GM23248 (cell line): ENCODE measurements around the gene PEX19. TPM values are rescaled to one million over a fixed set of nuclear protein-coding genes. Genes with fewer than 3 reads are reported as not detected.

Experiments
- DNase-seq: peaks from one replicate; pipeline ENCODE4 v3.0.0-alpha.2; 2015
- H2AFZ ChIP-seq: fragments of 200-600 bp; sonication (generic); 2 replicates; pipeline ENCODE4 v1.6.1; 2016; ENCODE audit warnings: antibody characterized with exemption
- H3F3A ChIP-seq: fragments of 200-600 bp; sonication (generic); 2 replicates; pipeline ENCODE4 v1.6.1; 2016; ENCODE audit warnings: mild to moderate bottlenecking, antibody characterized with exemption, mixed run types; ENCODE audit not compliant: insufficient read depth
- H3K27ac ChIP-seq: fragments of 200-600 bp; sonication (generic); 2 replicates; pipeline ENCODE4 v1.5.1; 2016; ENCODE audit warnings: mild to moderate bottlenecking
- H3K27me3 ChIP-seq: fragments of 200-600 bp; sonication (generic); replicated peaks from 2 replicates; pipeline ENCODE4 v1.6.1; 2016; ENCODE audit warnings: mild to moderate bottlenecking; ENCODE audit not compliant: insufficient read depth
- H3K36me3 ChIP-seq: fragments of 200-600 bp; sonication (generic); 2 replicates; pipeline ENCODE4 v1.6.1; 2016; ENCODE audit warnings: low read depth, mild to moderate bottlenecking
- H3K4me1 ChIP-seq: fragments of 200-600 bp; sonication (generic); 2 replicates; pipeline ENCODE4 v1.6.1; 2016; ENCODE audit warnings: mild to moderate bottlenecking; ENCODE audit not compliant: insufficient read depth
- H3K4me2 ChIP-seq: fragments of 200-600 bp; sonication (generic); one replicate; pipeline ENCODE4 v1.6.1; 2016; ENCODE audit warnings: mild to moderate bottlenecking; ENCODE audit not compliant: unreplicated experiment
- H3K4me3 ChIP-seq: fragments of 200-600 bp; sonication (generic); 2 replicates; pipeline ENCODE4 v1.5.1; 2016; ENCODE audit warnings: mild to moderate bottlenecking
- H3K79me2 ChIP-seq: fragments of 200-600 bp; sonication (generic); 2 replicates; pipeline ENCODE4 v1.6.1; 2016; ENCODE audit warnings: mild to moderate bottlenecking; ENCODE audit not compliant: insufficient read depth
- H3K9ac ChIP-seq: fragments of 200-600 bp; sonication (generic); 2 replicates; pipeline ENCODE4 v1.6.1; 2016; ENCODE audit warnings: mild to moderate bottlenecking
- H3K9me2 ChIP-seq: fragments of 200-600 bp; sonication (generic); 2 replicates; pipeline ENCODE4 v1.6.1; 2016; ENCODE audit warnings: mixed run types, mild to moderate bottlenecking, moderate library complexity; ENCODE audit not compliant: insufficient read depth
- H3K9me3 ChIP-seq: fragments of 200-600 bp; sonication (generic); one replicate; pipeline ENCODE4 v1.6.1; 2017; ENCODE audit warnings: low read depth
- H4K20me1 ChIP-seq: fragments of 200-600 bp; sonication (generic); 2 replicates; pipeline ENCODE4 v1.6.0; 2016; ENCODE audit not compliant: insufficient read depth
- EZH2 ChIP-seq: fragments of 200-600 bp; sonication (generic); IDR thresholded peaks from 2 replicates; pipeline ENCODE4 v1.6.1; 2018; ENCODE audit warnings: antibody characterized with exemption, mild to moderate bottlenecking; ENCODE audit not compliant: insufficient read depth, poor library complexity, severe bottlenecking
- EZH2phosphoT487 ChIP-seq: fragments of 200-600 bp; sonication (generic); IDR thresholded peaks from 2 replicates; pipeline ENCODE4 v1.6.1; 2018; ENCODE audit warnings: antibody characterized with exemption, moderate library complexity, mild to moderate bottlenecking, low read depth; ENCODE audit not compliant: insufficient read depth
- WGBS, 2 experiments: methylation state at CpG; one replicate each; pipeline ENCODE4 v1.1.6; 2015 to 2017; ENCODE audit warnings: low lambda C conversion rate in 2 of 2, low coverage in 1 of 2; ENCODE audit errors: missing lambda C conversion rate in 2 of 2; 5-methylcytosine and 5-hydroxymethylcytosine counted together
- in situ Hi-C: fragments of 300-500 bp; cut with MboI; formaldehyde crosslinking; loops from 2 replicates; pipeline ENCODE4 v1.15.0; 2020
- polyA plus RNA-seq: library from polyadenylated mRNA; unstranded; fragments of >200 nt; fragmentation: Nextera tagmentation; extraction: Ambion mirVana; gene quantifications from 2 replicates; pipeline ENCODE4 v1.2.1, GENCODE V29; 2016
- total RNA-seq: library from RNA; depleted of rRNA; stranded (reverse); fragments of >200 nt; shearing (Covaris generic); gene quantifications from 2 replicates; pipeline ENCODE4 v1.2.3, GENCODE V29; 2014

The PEX19 gene
- total and polyA plus RNA-seq, 2 experiments from 2014 or later = 38.9 to 52.4 TPM

GRCh38 chr1:160239582-160240299 is 45.2 kb downstream of the PEX19 start:
- no peak for DNase-seq
- no peak overlapping the region for H3K4me2 ChIP-seq
- TF ChIP-seq EZH2 (no peak), EZH2phosphoT487 (no peak)
- no peaks in the 10 kb centered on the region for H3K4me1 ChIP-seq
- H4K20me1 ChIP-seq = no peaks in the 10 kb centered on the region
- no peak overlapping the region for H3K9ac ChIP-seq
- H3K9me2 ChIP-seq = no peaks in the 10 kb centered on the region
- H3K36me3 ChIP-seq = peaks cover 45% of the 10 kb centered on the region
- in situ Hi-C loops = no loop called here
- H3K4me3 ChIP-seq = no peak overlapping the region
- H2AFZ ChIP-seq = no peak overlapping the region
- H3F3A ChIP-seq = no peaks in the 10 kb centered on the region
- H3K27me3 ChIP-seq = no peaks in the 10 kb centered on the region
- no peaks in the 10 kb centered on the region for H3K9me3 ChIP-seq
- peaks cover 34% of the 10 kb centered on the region for H3K79me2 ChIP-seq
- no peak overlapping the region for H3K27ac ChIP-seq
- WGBS, 2 experiments = 92 to 94% methylated on average over 24 of the region's 24 CpGs

DNA sequence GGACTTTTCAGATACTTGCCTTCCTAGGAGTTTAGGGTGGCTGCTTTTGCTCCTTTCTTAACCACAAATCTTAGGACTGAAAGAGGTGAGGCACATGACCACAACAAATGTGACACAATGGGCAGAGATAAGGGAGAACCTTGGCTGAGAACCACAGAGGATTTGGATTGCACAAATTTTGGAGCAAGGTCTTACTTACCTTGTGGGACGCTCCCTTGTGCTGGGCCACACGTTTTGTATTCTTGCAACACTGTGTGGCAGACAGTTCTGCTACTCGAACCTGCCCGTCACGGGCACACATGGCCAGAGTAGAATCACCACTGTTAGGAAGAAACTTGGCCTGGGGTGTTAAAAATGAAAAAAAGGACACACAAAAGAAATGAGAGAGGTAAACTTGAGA is 46.5 kb downstream of the PEX19 start:
- no peak for DNase-seq
- Histone ChIP-seq H3K27ac (no peak overlapping the region), H3K4me1 (no peaks in the 10 kb centered on the region), H3K4me2 (no peak overlapping the region), H3F3A (no peaks in the 10 kb centered on the region), H3K4me3 (no peak overlapping the region), H3K36me3 (peaks cover 45% of the 10 kb centered on the region), H3K9me2 (no peaks in the 10 kb centered on the region), H3K79me2 (peaks cover 23% of the 10 kb centered on the region), H4K20me1 (no peaks in the 10 kb centered on the region), H2AFZ (no peak overlapping the region), H3K27me3 (no peaks in the 10 kb centered on the region), H3K9ac (no peak overlapping the region), H3K9me3 (no peaks in the 10 kb centered on the region)
- in situ Hi-C loops = no loop called here
- TF ChIP-seq EZH2 (no peak), EZH2phosphoT487 (no peak)
- 84 to 89% methylated on average over 5 of the region's 5 CpGs for WGBS, 2 experiments

- no peaks in the 10 kb centered on the region for H3K9me3 ChIP-seq
- no peaks in the 10 kb centered on the region for H4K20me1 ChIP-seq
- H3K27me3 ChIP-seq = no peaks in the 10 kb centered on the region
- H3K4me2 ChIP-seq = no peak overlapping the region
- peaks cover 46% of the 10 kb centered on the region for H3K36me3 ChIP-seq
- H3K4me1 ChIP-seq = no peaks in the 10 kb centered on the region
- WGBS, 2 experiments = 92 to 98% methylated on average over 2 of the region's 2 CpGs
- H3F3A ChIP-seq = no peaks in the 10 kb centered on the region
- TF ChIP-seq EZH2 = no peak
- no peak for TF ChIP-seq EZH2phosphoT487
- H2AFZ ChIP-seq = no peak overlapping the region
- no peaks in the 10 kb centered on the region for H3K9me2 ChIP-seq
- no peak for DNase-seq
- in situ Hi-C loops = no loop called here
- no peak overlapping the region for H3K27ac ChIP-seq
- H3K4me3 ChIP-seq = no peak overlapping the region
- H3K9ac ChIP-seq = no peak overlapping the region
- H3K79me2 ChIP-seq = peaks cover 17% of the 10 kb centered on the region
Observed at GRCh38 chr1:160237558-160237957, 47.4 kb downstream of the PEX19 start.

DNA sequence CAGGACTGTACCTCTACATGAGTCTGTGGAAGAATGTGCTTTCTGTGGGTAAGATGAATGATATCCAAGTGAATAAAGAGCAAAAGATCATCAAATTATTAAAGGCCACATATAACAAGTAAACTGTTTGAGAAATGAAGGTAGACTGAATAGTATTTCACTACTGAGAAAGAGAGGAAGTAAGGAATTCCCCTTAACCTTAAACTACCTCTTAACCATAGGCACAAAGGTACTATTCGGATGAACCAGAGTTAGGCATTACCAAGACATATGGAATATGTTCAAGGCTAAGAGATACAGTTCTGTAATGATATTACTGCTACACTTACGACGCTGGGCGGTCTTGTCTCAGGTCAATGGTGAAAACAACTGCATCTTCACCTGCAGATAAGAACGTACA is 48.1 kb downstream of the PEX19 start:
- WGBS, 2 experiments = 98% methylated on average over 5 of the region's 5 CpGs
- no peak for DNase-seq
- TF ChIP-seq EZH2 (no peak), EZH2phosphoT487 (no peak)
- H3K27ac ChIP-seq = no peak overlapping the region
- H3K79me2 ChIP-seq = 0 out of 2 replicates have a peak, but pooled peaks cover 10% of the 10 kb centered on the region
- no peak overlapping the region for H2AFZ ChIP-seq
- no peaks in the 10 kb centered on the region for H3K27me3 ChIP-seq
- H3K4me2 ChIP-seq = no peak overlapping the region
- no peaks in the 10 kb centered on the region for H3K4me1 ChIP-seq
- no peak overlapping the region for H3K4me3 ChIP-seq
- H3F3A ChIP-seq = no peaks in the 10 kb centered on the region
- H4K20me1 ChIP-seq = no peaks in the 10 kb centered on the region
- in situ Hi-C loops = no loop called here
- no peaks in the 10 kb centered on the region for H3K9me2 ChIP-seq
- H3K9me3 ChIP-seq = no peaks in the 10 kb centered on the region
- no peak overlapping the region for H3K9ac ChIP-seq
- H3K36me3 ChIP-seq = peaks cover 49% of the 10 kb centered on the region
